Lower leg skin (tissue), 3 donors: Measurements from ENCODE around the gene FBXO7.

ENCODE experiments used
- CTCF ChIP-seq, 3 donors: fragments of 450-650 bp; IDR thresholded peaks; one replicate each; pipeline ENCODE4 v1.5.1; 2016; ENCODE audit warnings: antibody characterized with exemption in 3 of 3, mild to moderate bottlenecking in 3 of 3, moderate library complexity in 2 of 3
- POLR2A ChIP-seq, 2 donors: fragments of 450-650 bp; IDR thresholded peaks; one replicate each; pipeline ENCODE4 v1.6.1; 2016 to 2017; ENCODE audit warnings: antibody characterized with exemption in 2 of 2, mild to moderate bottlenecking in 1 of 2, moderate library complexity in 1 of 2

DNA sequence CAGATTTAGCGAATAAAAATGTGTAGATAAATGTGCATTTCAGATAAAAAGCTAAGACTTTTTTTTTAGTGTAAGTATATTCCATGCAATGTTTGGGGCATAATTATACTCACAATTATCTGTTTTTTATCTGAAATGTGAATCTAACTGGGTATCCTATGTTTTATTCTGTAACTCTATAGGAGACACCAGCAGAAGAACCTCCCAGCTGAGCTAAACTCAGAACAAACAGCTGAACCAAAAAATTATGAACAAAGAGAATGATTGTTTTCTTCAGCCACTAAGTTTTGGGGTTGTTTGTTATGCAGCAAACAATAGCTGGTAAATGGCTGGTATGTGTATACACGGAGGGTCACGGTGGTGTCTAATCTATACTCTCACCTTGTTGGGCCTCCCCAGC, 42.9 kb downstream of the FBXO7 start:
- TF ChIP-seq CTCF (IDR thresholded peaks at IDR 0.05) (no peak), POLR2A (IDR thresholded peaks at IDR 0.05) (no peak)
